Femur (tissue), 1 donor: ENCODE measurements around the gene PRC1.

ENCODE experiments used
- DNase-seq: peaks from one replicate; pipeline ENCODE4 v3.0.0-alpha.2; 2017

Gene PRC1

GRCh38 chr15:90989040-90989768 lies 5.1 kb downstream of the PRC1 start:
- DNase-seq = no peak

- DNase-seq = no peak
These were observed 6.0 kb downstream of the PRC1 start for GRCh38 chr15:90988296-90988695.

- no peak for DNase-seq
These were observed 6.7 kb downstream of the PRC1 start for GRCh38 chr15:90987561-90988141.

- DNase-seq = no peak
These were observed 7.4 kb downstream of the PRC1 start for GRCh38 chr15:90986790-90987507.

- DNase-seq = no peak
These were observed 12.2 kb downstream of the PRC1 start for GRCh38 chr15:90982135-90982534.

GRCh38 chr15:90981681-90982080 lies 12.7 kb downstream of the PRC1 start:
- DNase-seq = no peak

- DNase-seq = no peak
These were observed 14.8 kb downstream of the PRC1 start for GRCh38 chr15:90979582-90979981.

GRCh38 chr15:90974216-90974615 lies 20.1 kb downstream of the PRC1 start:
- DNase-seq = no peak

- DNase-seq = no peak
These were observed 22.2 kb downstream of the PRC1 start for GRCh38 chr15:90972133-90972532.

GRCh38 chr15:90970274-90970673 lies 24.1 kb downstream of the PRC1 start:
- no peak for DNase-seq

GRCh38 chr15:90968434-90968833 lies 25.9 kb downstream of the PRC1 start:
- DNase-seq = no peak

- DNase-seq = no peak
These were observed 27.1 kb downstream of the PRC1 start for GRCh38 chr15:90967206-90967605.

- no peak for DNase-seq
These were observed 28.1 kb downstream of the PRC1 start for GRCh38 chr15:90966262-90966661.

GRCh38 chr15:90962021-90962420 lies 32.3 kb downstream of the PRC1 start:
- no peak for DNase-seq

GRCh38 chr15:90960298-90961091 lies 33.8 kb downstream of the PRC1 start:
- no peak for DNase-seq

GRCh38 chr15:90959894-90960293 lies 34.4 kb downstream of the PRC1 start:
- DNase-seq = peak; percentile 89

GRCh38 chr15:90959028-90959595 lies 35.2 kb downstream of the PRC1 start:
- no peak for DNase-seq

GRCh38 chr15:90957791-90958190 lies 36.5 kb downstream of the PRC1 start:
- DNase-seq = no peak

- no peak for DNase-seq
These were observed 37.1 kb downstream of the PRC1 start for GRCh38 chr15:90957031-90957790.

- peak; percentile 86 for DNase-seq
These were observed 37.9 kb downstream of the PRC1 start for GRCh38 chr15:90956274-90957030.

GRCh38 chr15:90955624-90956273 lies 38.6 kb downstream of the PRC1 start:
- DNase-seq = no peak
